ENCODE data around the gene NAT16. TPM values are rescaled to one million over a fixed set of nuclear protein-coding genes. Genes with fewer than 3 reads are reported as not detected.

Gene NAT16
- total and polyA plus RNA-seq, 2 of the 13 experiments (the other 11 are each of a cell fraction or from before 2014, with no cell fraction given) = 0.04 TPM; not detected in 1

DNA sequence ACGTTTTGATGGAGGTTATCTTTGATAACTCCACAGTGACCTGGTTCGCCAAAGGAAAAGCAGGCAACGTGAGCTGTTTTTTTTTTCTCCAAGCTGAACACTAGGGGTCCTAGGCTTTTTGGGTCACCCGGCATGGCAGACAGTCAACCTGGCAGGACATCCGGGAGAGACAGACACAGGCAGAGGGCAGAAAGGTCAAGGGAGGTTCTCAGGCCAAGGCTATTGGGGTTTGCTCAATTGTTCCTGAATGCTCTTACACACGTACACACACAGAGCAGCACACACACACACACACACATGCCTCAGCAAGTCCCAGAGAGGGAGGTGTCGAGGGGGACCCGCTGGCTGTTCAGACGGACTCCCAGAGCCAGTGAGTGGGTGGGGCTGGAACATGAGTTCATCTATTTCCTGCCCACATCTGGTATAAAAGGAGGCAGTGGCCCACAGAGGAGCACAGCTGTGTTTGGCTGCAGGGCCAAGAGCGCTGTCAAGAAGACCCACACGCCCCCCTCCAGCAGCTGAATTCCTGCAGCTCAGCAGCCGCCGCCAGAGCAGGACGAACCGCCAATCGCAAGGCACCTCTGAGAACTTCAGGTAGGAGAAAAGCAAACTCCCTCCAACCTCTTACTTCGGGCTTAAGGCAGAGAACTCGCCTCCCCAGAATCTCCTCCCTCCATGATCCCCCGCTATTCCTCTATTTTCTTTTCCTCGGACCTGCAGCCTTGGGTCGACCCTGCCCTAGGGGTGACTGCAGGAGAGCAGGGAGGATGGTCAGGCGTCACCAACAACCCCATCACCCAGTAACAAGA, 53.2 kb downstream of the NAT16 start, which contains the start of gene SERPINE1 (continued):
- TF ChIP-seq, protein P1, sequence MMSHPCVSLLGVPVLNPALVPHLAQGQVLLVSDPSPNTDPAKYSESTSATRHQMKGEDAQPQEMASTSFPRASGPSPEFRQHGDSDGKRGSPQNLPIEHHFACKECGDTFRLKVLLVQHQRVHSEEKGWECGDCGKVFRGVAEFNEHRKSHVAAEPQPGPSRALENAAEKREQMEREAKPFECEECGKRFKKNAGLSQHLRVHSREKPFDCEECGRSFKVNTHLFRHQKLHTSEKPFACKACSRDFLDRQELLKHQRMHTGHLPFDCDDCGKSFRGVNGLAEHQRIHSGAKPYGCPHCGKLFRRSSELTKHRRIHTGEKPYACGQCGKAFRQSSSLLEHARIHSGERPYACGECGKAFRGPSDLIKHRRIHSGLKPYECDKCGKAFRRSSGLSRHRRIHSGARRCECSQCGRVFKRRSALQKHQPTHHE (CRISPR knock-in tag; IDR thresholded peaks at IDR 0.05; ENCODE audit: borderline replicate concordance) = peak; percentile 3; the same call in 1 of the 2 replicates
- TF ChIP-seq PHF8 (CRISPR knock-in tag; IDR thresholded peaks at IDR 0.05) (no peak), ZNF296 (CRISPR knock-in tag; conservative IDR thresholded peaks at IDR 0.05) (no peak), NBN (conservative IDR thresholded peaks at IDR 0.05) (no peak), ARNT (IDR thresholded peaks at IDR 0.05) (no peak), PAWR (CRISPR knock-in tag; IDR thresholded peaks at IDR 0.05; ENCODE audit: borderline replicate concordance) (peak; percentile 83; the same call in 1 of the 2 replicates), ZNF224 (CRISPR knock-in tag; IDR thresholded peaks at IDR 0.05) (no peak), GFI1 (CRISPR knock-in tag; IDR thresholded peaks at IDR 0.05; ENCODE audit: borderline replicate concordance) (peak; percentile 81), NFE2 (CRISPR knock-in tag; IDR thresholded peaks at IDR 0.05) (no peak; the same call in 1 of the 2 replicates), JDP2 (CRISPR knock-in tag; IDR thresholded peaks at IDR 0.05; ENCODE audit: borderline replicate concordance) (no peak), MEIS1 (CRISPR knock-in tag; IDR thresholded peaks at IDR 0.05; ENCODE audit: borderline replicate concordance) (peak; percentile 75), MZF1 (CRISPR knock-in tag; IDR thresholded peaks at IDR 0.05; ENCODE audit: borderline replicate concordance) (0 out of 2 replicates have a peak, but pooled peaks have one; percentile 16), FLYWCH1 (CRISPR knock-in tag; IDR thresholded peaks at IDR 0.05) (no peak), CREB1 (IDR thresholded peaks at IDR 0.05) (0 out of 2 replicates have a peak, but pooled peaks have one; percentile 19), CREB1 (CRISPR knock-in tag; IDR thresholded peaks at IDR 0.05) (peak; percentile 80), ZSCAN30 (CRISPR knock-in tag; IDR thresholded peaks at IDR 0.05) (0 out of 2 replicates have a peak, but pooled peaks have one; percentile 84), ZFP41 (CRISPR knock-in tag; IDR thresholded peaks at IDR 0.05; ENCODE audit: borderline replicate concordance) (no peak)
- TF ChIP-seq, protein P2, sequence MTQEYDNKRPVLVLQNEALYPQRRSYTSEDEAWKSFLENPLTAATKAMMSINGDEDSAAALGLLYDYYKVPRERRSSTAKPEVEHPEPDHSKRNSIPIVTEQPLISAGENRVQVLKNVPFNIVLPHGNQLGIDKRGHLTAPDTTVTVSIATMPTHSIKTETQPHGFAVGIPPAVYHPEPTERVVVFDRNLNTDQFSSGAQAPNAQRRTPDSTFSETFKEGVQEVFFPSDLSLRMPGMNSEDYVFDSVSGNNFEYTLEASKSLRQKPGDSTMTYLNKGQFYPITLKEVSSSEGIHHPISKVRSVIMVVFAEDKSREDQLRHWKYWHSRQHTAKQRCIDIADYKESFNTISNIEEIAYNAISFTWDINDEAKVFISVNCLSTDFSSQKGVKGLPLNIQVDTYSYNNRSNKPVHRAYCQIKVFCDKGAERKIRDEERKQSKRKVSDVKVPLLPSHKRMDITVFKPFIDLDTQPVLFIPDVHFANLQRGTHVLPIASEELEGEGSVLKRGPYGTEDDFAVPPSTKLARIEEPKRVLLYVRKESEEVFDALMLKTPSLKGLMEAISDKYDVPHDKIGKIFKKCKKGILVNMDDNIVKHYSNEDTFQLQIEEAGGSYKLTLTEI (CRISPR knock-in tag; conservative IDR thresholded peaks at IDR 0.05) = no peak
- TF ChIP-seq, protein P3, sequence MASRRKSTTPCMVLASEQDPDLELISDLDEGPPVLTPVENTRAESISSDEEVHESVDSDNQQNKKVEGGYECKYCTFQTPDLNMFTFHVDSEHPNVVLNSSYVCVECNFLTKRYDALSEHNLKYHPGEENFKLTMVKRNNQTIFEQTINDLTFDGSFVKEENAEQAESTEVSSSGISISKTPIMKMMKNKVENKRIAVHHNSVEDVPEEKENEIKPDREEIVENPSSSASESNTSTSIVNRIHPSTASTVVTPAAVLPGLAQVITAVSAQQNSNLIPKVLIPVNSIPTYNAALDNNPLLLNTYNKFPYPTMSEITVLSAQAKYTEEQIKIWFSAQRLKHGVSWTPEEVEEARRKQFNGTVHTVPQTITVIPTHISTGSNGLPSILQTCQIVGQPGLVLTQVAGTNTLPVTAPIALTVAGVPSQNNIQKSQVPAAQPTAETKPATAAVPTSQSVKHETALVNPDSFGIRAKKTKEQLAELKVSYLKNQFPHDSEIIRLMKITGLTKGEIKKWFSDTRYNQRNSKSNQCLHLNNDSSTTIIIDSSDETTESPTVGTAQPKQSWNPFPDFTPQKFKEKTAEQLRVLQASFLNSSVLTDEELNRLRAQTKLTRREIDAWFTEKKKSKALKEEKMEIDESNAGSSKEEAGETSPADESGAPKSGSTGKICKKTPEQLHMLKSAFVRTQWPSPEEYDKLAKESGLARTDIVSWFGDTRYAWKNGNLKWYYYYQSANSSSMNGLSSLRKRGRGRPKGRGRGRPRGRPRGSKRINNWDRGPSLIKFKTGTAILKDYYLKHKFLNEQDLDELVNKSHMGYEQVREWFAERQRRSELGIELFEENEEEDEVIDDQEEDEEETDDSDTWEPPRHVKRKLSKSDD (CRISPR knock-in tag; IDR thresholded peaks at IDR 0.05; ENCODE audit: low read depth) = 0 out of 2 replicates have a peak, but pooled peaks have one; percentile 51
- TF ChIP-seq, protein P4, sequence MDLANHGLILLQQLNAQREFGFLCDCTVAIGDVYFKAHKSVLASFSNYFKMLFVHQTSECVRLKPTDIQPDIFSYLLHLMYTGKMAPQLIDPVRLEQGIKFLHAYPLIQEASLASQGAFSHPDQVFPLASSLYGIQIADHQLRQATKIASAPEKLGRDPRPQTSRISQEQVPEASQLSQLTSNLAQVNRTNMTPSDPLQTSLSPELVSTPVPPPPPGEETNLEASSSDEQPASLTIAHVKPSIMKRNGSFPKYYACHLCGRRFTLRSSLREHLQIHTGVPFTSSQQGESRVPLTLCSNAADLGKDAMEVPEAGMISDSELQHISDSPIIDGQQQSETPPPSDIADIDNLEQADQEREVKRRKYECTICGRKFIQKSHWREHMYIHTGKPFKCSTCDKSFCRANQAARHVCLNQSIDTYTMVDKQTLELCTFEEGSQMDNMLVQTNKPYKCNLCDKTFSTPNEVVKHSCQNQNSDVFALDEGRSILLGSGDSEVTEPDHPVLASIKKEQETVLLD (CRISPR knock-in tag; IDR thresholded peaks at IDR 0.05; ENCODE audit: low read depth) = no peak
- TF ChIP-seq, protein P5, sequence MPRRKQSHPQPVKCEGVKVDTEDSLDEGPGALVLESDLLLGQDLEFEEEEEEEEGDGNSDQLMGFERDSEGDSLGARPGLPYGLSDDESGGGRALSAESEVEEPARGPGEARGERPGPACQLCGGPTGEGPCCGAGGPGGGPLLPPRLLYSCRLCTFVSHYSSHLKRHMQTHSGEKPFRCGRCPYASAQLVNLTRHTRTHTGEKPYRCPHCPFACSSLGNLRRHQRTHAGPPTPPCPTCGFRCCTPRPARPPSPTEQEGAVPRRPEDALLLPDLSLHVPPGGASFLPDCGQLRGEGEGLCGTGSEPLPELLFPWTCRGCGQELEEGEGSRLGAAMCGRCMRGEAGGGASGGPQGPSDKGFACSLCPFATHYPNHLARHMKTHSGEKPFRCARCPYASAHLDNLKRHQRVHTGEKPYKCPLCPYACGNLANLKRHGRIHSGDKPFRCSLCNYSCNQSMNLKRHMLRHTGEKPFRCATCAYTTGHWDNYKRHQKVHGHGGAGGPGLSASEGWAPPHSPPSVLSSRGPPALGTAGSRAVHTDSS (CRISPR knock-in tag; conservative IDR thresholded peaks at IDR 0.05) = no peak
